ENCODE data around the gene TULP1. TPM values are rescaled to one million over a fixed set of nuclear protein-coding genes. Genes with fewer than 3 reads are reported as not detected.

TULP1 gene
- total RNA-seq, 6 experiments from 2014 or later, result not detected

DNA sequence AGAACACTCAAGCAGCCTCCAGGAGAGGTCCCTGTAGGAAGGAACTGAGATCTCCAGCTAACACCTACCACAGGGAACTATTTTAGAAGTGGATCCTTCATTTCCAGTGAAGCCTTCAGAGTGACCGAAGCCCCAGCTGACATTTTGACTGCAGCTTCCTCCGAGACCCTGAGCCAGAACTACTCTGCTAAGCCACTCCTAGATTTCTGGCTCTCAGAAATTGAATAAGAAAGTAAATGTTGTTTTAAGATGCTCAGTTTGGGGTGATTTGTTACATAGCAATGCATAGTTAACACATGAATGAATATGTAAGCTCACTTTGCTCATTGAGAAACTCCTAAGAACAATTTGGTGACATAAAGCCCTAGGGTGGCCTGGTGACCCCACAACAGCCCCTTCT is 5.5 kb downstream of the TULP1 start:
- no peak for TF ChIP-seq CTCF (IDR thresholded peaks at IDR 0.05)
- no peak for DNase-seq
- Mint-ChIP-seq H3K4me3 (no peak overlapping the region), H3K36me3 (ENCODE audit: low read depth) (no peaks in the 10 kb centered on the region), H3K4me1 (ENCODE audit: low read depth) (peaks cover 6% of the 10 kb centered on the region; the same call in 1 of the 2 replicates), H3K27me3 (ENCODE audit: insufficient read depth) (peaks cover 32% of the 10 kb centered on the region), H3K9me3 (no peaks in the 10 kb centered on the region), H3K27ac (no peak overlapping the region)

GRCh38 chr6:35506536-35506935 is 6.2 kb downstream of the TULP1 start:
- H3K4me1 Mint-ChIP-seq (ENCODE audit: low read depth), result peaks cover 6% of the 10 kb centered on the region; the same call in 1 of the 2 replicates
- H3K27me3 Mint-ChIP-seq (ENCODE audit: insufficient read depth), result peaks cover 31% of the 10 kb centered on the region
- DNase-seq, result no peak
- no peak for TF ChIP-seq CTCF (IDR thresholded peaks at IDR 0.05)
- H3K27ac Mint-ChIP-seq, result no peak overlapping the region
- H3K9me3 Mint-ChIP-seq, result no peaks in the 10 kb centered on the region
- no peaks in the 10 kb centered on the region for H3K36me3 Mint-ChIP-seq (ENCODE audit: low read depth)
- H3K4me3 Mint-ChIP-seq, result no peak overlapping the region

DNA sequence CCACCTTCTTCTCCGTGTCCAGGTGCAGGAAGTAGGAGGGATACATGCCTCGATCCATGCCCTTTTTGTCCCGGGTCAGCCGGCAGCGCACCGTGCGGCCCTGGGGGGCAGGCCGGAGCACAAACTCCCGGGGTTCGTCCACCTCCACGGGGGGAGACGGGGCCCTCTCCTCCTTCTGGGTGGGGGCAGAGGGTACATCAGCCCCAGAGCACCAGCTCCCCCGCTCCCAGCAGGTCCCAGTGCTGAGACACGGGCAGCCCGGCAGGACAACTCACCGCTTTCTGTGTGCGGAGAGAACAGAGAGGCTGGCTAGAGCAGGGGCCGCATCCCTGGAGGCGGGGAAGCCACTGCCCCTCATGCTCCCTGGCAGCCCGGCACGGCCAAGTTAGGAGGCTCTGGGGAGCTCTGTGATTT is 6.7 kb downstream of the TULP1 start:
- no peaks in the 10 kb centered on the region for H3K36me3 Mint-ChIP-seq (ENCODE audit: low read depth)
- no peak for TF ChIP-seq CTCF (IDR thresholded peaks at IDR 0.05)
- peaks cover 9% of the 10 kb centered on the region for H3K4me1 Mint-ChIP-seq (ENCODE audit: low read depth)
- H3K4me3 Mint-ChIP-seq, result no peak overlapping the region
- H3K27ac Mint-ChIP-seq, result no peak overlapping the region
- no peaks in the 10 kb centered on the region for H3K9me3 Mint-ChIP-seq
- DNase-seq, result no peak
- peaks cover 28% of the 10 kb centered on the region for H3K27me3 Mint-ChIP-seq (ENCODE audit: insufficient read depth)

GRCh38 chr6:35503534-35503933 is 9.2 kb downstream of the TULP1 start:
- H3K36me3 Mint-ChIP-seq (ENCODE audit: low read depth), result no peaks in the 10 kb centered on the region
- H3K9me3 Mint-ChIP-seq, result no peaks in the 10 kb centered on the region
- peaks cover 21% of the 10 kb centered on the region for H3K4me1 Mint-ChIP-seq (ENCODE audit: low read depth)
- TF ChIP-seq CTCF (IDR thresholded peaks at IDR 0.05), result no peak
- no peak overlapping the region for H3K27ac Mint-ChIP-seq
- no peak for DNase-seq
- H3K4me3 Mint-ChIP-seq, result no peak overlapping the region
- H3K27me3 Mint-ChIP-seq (ENCODE audit: insufficient read depth), result peaks cover 12% of the 10 kb centered on the region

DNA sequence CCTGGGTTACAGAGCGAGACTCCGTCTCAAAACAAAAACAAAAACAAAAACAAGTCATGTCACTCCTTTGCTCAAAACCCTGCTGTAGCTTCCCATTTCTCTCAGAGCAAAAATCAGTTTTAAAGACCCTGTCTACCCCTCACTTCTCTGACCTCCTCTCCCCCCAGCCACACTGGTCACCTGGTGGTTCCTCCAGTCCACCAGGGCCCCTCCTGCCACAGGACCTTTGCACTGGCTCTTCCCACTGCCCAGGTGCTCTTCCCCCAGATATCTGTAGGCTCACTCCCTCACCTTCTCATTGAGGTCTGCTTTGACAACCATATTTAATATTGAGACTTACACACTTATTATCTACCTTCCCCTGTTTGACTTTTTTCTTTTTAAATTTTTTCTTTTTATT is 10.9 kb downstream of the TULP1 start:
- Mint-ChIP-seq H3K9me3 (no peaks in the 10 kb centered on the region), H3K27me3 (ENCODE audit: insufficient read depth) (peaks cover 11% of the 10 kb centered on the region), H3K4me3 (no peak overlapping the region), H3K27ac (no peak overlapping the region), H3K4me1 (ENCODE audit: low read depth) (peaks cover 22% of the 10 kb centered on the region), H3K36me3 (ENCODE audit: low read depth) (no peaks in the 10 kb centered on the region)
- no peak for TF ChIP-seq CTCF (IDR thresholded peaks at IDR 0.05)
- no peak for DNase-seq

- Mint-ChIP-seq H3K4me1 (ENCODE audit: low read depth) (peaks cover 22% of the 10 kb centered on the region), H3K4me3 (no peak overlapping the region), H3K36me3 (ENCODE audit: low read depth) (no peaks in the 10 kb centered on the region), H3K27me3 (ENCODE audit: insufficient read depth) (peaks cover 11% of the 10 kb centered on the region), H3K9me3 (no peaks in the 10 kb centered on the region), H3K27ac (peak overlapping the region; percentile 51; the same call in 1 of the 2 replicates)
- TF ChIP-seq CTCF (IDR thresholded peaks at IDR 0.05), result no peak
- peak; percentile 55 for DNase-seq
These were observed 11.9 kb downstream of the TULP1 start for GRCh38 chr6:35500782-35501181.
